A673 (cell line): Measurements from ENCODE around the gene SRRM4. TPM values are rescaled to one million over a fixed set of nuclear protein-coding genes. Genes with fewer than 3 reads are reported as not detected.

ENCODE experiments used
- BruUV-seq: library from RNA; stranded (reverse); fragments of 400-500 nt; replicated peaks from 2 replicates; lab custom pipeline; 2021; lab: Mats Ljungman, UMichigan
- CTCF ChIA-PET: fragments of 300-600 bp; sonication (Branson Sonifier 250); formaldehyde crosslinking; loops from one replicate; lab custom pipeline; 2022; ENCODE audit warnings: antibody characterized with exemption; lab: Charles Lee
- POLR2A ChIA-PET: fragments of 300-600 bp; sonication (Branson Sonifier 250); formaldehyde crosslinking; loops from one replicate; lab custom pipeline; 2022; ENCODE audit warnings: antibody characterized with exemption; ENCODE audit not compliant: low non-redundant PET; lab: Charles Lee
- DNase-seq: peaks from one replicate; pipeline ENCODE4 v3.0.0-alpha.2; 2015; ENCODE audit warnings: low spot score
- H3K27ac ChIP-seq: fragments of 200-600 bp; sonication (generic); 2 replicates; pipeline ENCODE4 v1.5.1; 2016; ENCODE audit warnings: mixed run types, low read depth, mild to moderate bottlenecking, mixed read lengths, antibody characterized with exemption, low read length; ENCODE audit not compliant: poor library complexity, severe bottlenecking
- H3K27me3 ChIP-seq: fragments of 200-600 bp; sonication (generic); replicated peaks from 2 replicates; pipeline ENCODE4 v1.6.1; 2017; ENCODE audit warnings: mixed run types, low read depth, mild to moderate bottlenecking, mixed read lengths, antibody characterized with exemption, low read length; ENCODE audit not compliant: insufficient read depth, poor library complexity
- H3K36me3 ChIP-seq: fragments of 200-600 bp; sonication (generic); 2 replicates; pipeline ENCODE4 v1.6.1; 2016; ENCODE audit warnings: mixed run types, mild to moderate bottlenecking, mixed read lengths, antibody characterized with exemption, low read length; ENCODE audit not compliant: insufficient read depth, poor library complexity, severe bottlenecking
- H3K4me1 ChIP-seq: fragments of 200-600 bp; sonication (generic); 2 replicates; pipeline ENCODE4 v1.6.1; 2017; ENCODE audit warnings: mixed run types, mild to moderate bottlenecking, mixed read lengths, antibody characterized with exemption, low read length; ENCODE audit not compliant: insufficient read depth, poor library complexity, severe bottlenecking
- H3K4me3 ChIP-seq: fragments of 200-600 bp; sonication (generic); 2 replicates; pipeline ENCODE4 v1.5.1; 2016; ENCODE audit warnings: low read depth, mixed run types, mild to moderate bottlenecking, mixed read lengths, low read length; ENCODE audit not compliant: poor library complexity, severe bottlenecking
- H3K9me3 ChIP-seq: fragments of 200-600 bp; sonication (generic); 2 replicates; pipeline ENCODE4 v1.6.1; 2016; ENCODE audit warnings: mixed run types, low read depth, mild to moderate bottlenecking, mixed read lengths, antibody characterized with exemption, low read length; ENCODE audit not compliant: poor library complexity, severe bottlenecking
- CTCF ChIP-seq: fragments of 300-800, 200-600 bp; sonication (generic); conservative IDR thresholded peaks from 2 replicates; pipeline ENCODE4 v1.5.1; 2017; ENCODE audit warnings: low read depth, mild to moderate bottlenecking, antibody characterized with exemption, low read length, moderate library complexity, mixed read lengths
- EZH2 ChIP-seq: fragments of 200-600 bp; sonication (generic); IDR thresholded peaks from 2 replicates; pipeline ENCODE4 v1.6.1; 2017; ENCODE audit warnings: borderline replicate concordance, low read depth, mild to moderate bottlenecking, mixed read lengths, antibody characterized with exemption, low read length; ENCODE audit not compliant: poor library complexity, severe bottlenecking
- intact Hi-C: fragments of 100-400 bp; cut with micrococcal nuclease; formaldehyde crosslinking; loops from one replicate; pipeline ENCODE4 v1.10.0; 2022; ENCODE audit not compliant: unreplicated experiment
- total RNA-seq: library from RNA; stranded (reverse); gene quantifications from 2 replicates; pipeline ENCODE4 v1.2.3, GENCODE V29; 2021

The SRRM4 gene
- total RNA-seq, 1 experiment from 2014 or later, result not detected

- DNase-seq, result no peak
- Histone ChIP-seq H3K36me3 (no peaks in the 10 kb centered on the region), H3K4me1 (no peaks in the 10 kb centered on the region), H3K4me3 (no peak overlapping the region), H3K27me3 (peaks cover 48% of the 10 kb centered on the region), H3K27ac (no peak overlapping the region), H3K9me3 (no peaks in the 10 kb centered on the region)
- ChIA-PET CTCF (no interaction called here), POLR2A (no interaction called here)
- intact Hi-C loops, result no loop called here
- TF ChIP-seq CTCF, result no peak
- TF ChIP-seq EZH2, result no peak
- BruUV-seq, result no TSS peak
These were observed 94.0 kb downstream of the SRRM4 start for GRCh38 chr12:119075222-119075787.

GRCh38 chr12:119075918-119076317 is 94.6 kb downstream of the SRRM4 start:
- Histone ChIP-seq H3K4me3 (no peak overlapping the region), H3K36me3 (no peaks in the 10 kb centered on the region), H3K4me1 (no peaks in the 10 kb centered on the region), H3K9me3 (no peaks in the 10 kb centered on the region), H3K27ac (no peak overlapping the region), H3K27me3 (peaks cover 49% of the 10 kb centered on the region)
- TF ChIP-seq EZH2 (no peak), CTCF (no peak)
- intact Hi-C loops, result no loop called here
- DNase-seq, result no peak
- ChIA-PET POLR2A (no interaction called here), CTCF (no interaction called here)
- BruUV-seq, result no TSS peak

GRCh38 chr12:119079530-119079929 is 98.2 kb downstream of the SRRM4 start:
- no TSS peak for BruUV-seq
- H3K9me3 ChIP-seq, result no peaks in the 10 kb centered on the region
- intact Hi-C loops, result no loop called here
- H3K27ac ChIP-seq, result no peak overlapping the region
- TF ChIP-seq EZH2 (no peak), CTCF (no peak)
- no peaks in the 10 kb centered on the region for H3K4me1 ChIP-seq
- no peak overlapping the region for H3K4me3 ChIP-seq
- POLR2A ChIA-PET, result no interaction called here
- no peaks in the 10 kb centered on the region for H3K36me3 ChIP-seq
- CTCF ChIA-PET, result no interaction called here
- H3K27me3 ChIP-seq, result peaks cover 52% of the 10 kb centered on the region
- no peak for DNase-seq
